Subcutaneous abdominal adipose tissue (tissue), 5 donors: ENCODE results near the gene MTARC1.

Source experiments
- H3K27ac ChIP-seq: one replicate; pipeline ENCODE4 v1.7.0; 2013; ENCODE audit warnings: low read depth, mild to moderate bottlenecking, inconsistent platforms, low read length, moderate library complexity
- H3K27me3 ChIP-seq, 5 donors: one replicate each; pipeline ENCODE4 v1.7.0; 2013; ENCODE audit warnings: low read length in 5 of 5, inconsistent platforms in 1 of 5; ENCODE audit not compliant: control insufficient read depth in 5 of 5, insufficient read depth in 4 of 5
- H3K36me3 ChIP-seq, 5 donors: one replicate each; pipeline ENCODE4 v1.7.0; 2013; ENCODE audit warnings: low read length in 5 of 5; ENCODE audit not compliant: control insufficient read depth in 5 of 5, insufficient read depth in 5 of 5
- H3K4me1 ChIP-seq, 5 donors: one replicate each; pipeline ENCODE4 v1.7.0; 2013; ENCODE audit warnings: low read length in 5 of 5, mild to moderate bottlenecking in 3 of 5, moderate library complexity in 1 of 5; ENCODE audit not compliant: control insufficient read depth in 5 of 5, insufficient read depth in 5 of 5
- H3K4me3 ChIP-seq, 5 donors: one replicate each; pipeline ENCODE4 v1.7.0; 2013; ENCODE audit warnings: low read length in 5 of 5, low read depth in 1 of 5
- H3K9ac ChIP-seq, 5 donors: one replicate each; pipeline ENCODE4 v1.7.0; 2013; ENCODE audit warnings: low read length in 5 of 5, mild to moderate bottlenecking in 4 of 5, moderate library complexity in 3 of 5
- H3K9me3 ChIP-seq, 5 donors: one replicate each; pipeline ENCODE4 v1.7.0; 2013; ENCODE audit warnings: low read length in 5 of 5; ENCODE audit not compliant: control insufficient read depth in 5 of 5
- donor health status: healthy.
- donor health status: healthy.
- donor health status: healthy.
- donor health status: healthy.
- donor health status: healthy.

Gene MTARC1

DNA sequence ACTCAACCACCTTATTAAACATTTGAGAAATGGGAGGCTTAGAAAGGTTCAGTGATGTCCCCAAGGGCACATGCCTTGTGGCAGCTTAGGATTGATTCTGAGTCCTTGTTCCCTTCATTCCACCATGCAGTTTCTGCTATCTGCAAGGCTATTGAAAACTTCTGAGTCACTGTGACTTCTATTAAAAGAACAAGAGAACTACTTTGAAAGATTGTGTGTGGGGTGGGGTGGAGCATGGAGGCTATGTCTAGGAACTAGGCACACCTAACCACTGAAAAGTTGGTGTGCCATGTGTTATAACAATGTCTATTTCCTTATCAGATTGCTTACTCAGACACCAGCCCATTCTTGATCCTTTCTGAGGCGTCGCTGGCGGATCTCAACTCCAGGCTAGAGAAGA lies 10.8 kb downstream of the MTARC1 start:
- Histone ChIP-seq H3K27me3 (no peaks in the 10 kb centered on the region), H3K27ac (no peak overlapping the region), H3K9me3 (no peaks in the 10 kb centered on the region), H3K9ac (no peak overlapping the region), H3K4me1 (peaks cover 0 to 27% (median 17%) of the 10 kb centered on the region in 5 donors), H3K4me3 (no peak overlapping the region), H3K36me3 (peaks cover 13 to 74% (median 60%) of the 10 kb centered on the region in 5 donors)

DNA sequence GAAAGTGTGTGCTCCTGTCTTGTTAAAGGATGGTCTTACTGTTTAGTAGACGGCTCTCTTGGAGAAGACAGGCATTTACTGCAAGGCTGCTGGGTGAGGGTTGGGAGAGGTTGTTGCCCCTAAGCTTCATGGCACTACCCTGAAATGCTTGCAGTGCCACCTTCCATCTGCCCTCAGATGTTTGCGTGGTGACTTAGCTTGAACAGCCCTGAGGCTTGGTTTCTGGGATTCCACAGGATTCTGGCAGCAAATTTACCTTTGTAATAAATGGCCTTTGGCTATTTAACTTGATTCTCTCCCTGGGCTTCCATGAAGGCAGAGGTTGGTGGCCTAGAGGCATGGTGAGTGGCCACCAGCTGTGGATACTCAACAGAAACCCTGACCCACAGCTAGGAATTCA lies 11.6 kb downstream of the MTARC1 start:
- no peak overlapping the region for H3K9ac ChIP-seq
- no peak overlapping the region for H3K4me3 ChIP-seq
- no peaks in the 10 kb centered on the region for H3K27me3 ChIP-seq
- H3K36me3 ChIP-seq: peaks cover 13 to 76% (median 60%) of the 10 kb centered on the region in 5 donors
- no peaks in the 10 kb centered on the region for H3K9me3 ChIP-seq
- H3K4me1 ChIP-seq: peaks cover 0 to 23% (median 11%) of the 10 kb centered on the region in 5 donors
- no peak overlapping the region for H3K27ac ChIP-seq

DNA sequence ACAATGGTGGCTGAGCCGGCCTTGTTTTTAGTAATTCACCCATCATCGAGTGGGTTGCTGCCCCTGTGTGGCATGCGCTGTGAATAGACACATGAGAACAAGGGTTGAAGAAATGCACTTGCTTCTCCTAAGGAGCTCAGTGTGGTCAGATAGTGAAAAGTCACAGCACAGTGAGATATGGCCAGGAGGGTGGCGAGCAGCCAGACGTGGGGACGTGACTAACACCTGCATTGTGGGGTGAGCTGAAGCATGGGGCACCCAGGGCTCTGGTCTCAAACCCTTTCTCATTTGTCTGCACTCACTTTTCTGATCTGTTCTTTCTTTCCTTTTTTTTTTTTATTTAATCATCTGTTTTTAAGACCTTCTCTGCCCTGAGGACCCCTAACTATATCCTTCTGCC lies 13.5 kb downstream of the MTARC1 start:
- Histone ChIP-seq H3K4me3 (no peak overlapping the region), H3K36me3 (peaks cover 14 to 79% (median 69%) of the 10 kb centered on the region in 5 donors), H3K9me3 (no peaks in the 10 kb centered on the region), H3K27me3 (no peaks in the 10 kb centered on the region), H3K27ac (no peak overlapping the region), H3K9ac (peak overlapping the region in 1 of 5 donors; percentile 23), H3K4me1 (peaks cover 0 to 16% (median 3%) of the 10 kb centered on the region in 5 donors)

DNA sequence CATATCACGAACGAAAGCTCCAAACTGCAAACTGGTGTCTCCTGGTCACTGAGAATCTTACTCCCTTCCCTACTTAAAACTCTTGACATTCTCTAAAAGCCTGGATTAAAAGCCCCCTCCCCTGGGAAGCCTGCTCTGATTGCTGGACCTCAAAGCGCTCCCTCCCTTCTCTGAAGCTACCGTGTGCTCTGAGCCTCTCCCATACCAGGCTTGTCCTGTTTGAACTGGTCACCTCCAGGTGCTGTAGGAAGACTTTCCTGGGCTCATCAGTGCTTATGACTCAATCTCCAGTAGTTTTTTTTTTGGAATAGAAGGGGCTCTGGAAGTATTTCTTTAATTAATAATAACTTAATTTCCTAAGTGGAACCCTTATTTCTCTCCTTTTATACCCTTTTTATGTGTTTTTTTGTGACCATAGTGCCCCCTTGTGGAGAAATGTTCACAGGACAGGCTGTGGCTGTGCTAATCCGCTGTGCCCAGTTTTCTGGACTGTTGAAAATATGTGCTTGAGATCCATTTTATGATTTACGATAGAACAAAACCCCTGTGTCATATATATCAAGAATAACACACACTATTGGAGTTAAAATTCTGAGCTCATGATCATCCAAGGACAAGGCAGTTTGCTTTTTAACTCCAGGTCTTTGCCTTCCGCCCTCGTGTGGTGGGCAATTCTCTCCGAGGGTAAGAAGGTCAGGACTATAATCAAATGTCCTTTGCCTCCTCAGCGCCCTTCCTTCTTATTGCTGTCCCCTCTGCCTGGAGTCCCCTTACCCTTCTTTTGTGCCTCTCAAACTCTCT lies 16.9 kb downstream of the MTARC1 start:
- Histone ChIP-seq H3K27ac (no peak overlapping the region), H3K9ac (peak overlapping the region in 1 of 5 donors; percentile 38), H3K4me1 (peaks cover 0 to 16% (median 0%) of the 10 kb centered on the region in 5 donors), H3K27me3 (no peaks in the 10 kb centered on the region), H3K4me3 (no peak overlapping the region), H3K9me3 (no peaks in the 10 kb centered on the region), H3K36me3 (peaks cover 12 to 80% (median 61%) of the 10 kb centered on the region in 5 donors)

DNA sequence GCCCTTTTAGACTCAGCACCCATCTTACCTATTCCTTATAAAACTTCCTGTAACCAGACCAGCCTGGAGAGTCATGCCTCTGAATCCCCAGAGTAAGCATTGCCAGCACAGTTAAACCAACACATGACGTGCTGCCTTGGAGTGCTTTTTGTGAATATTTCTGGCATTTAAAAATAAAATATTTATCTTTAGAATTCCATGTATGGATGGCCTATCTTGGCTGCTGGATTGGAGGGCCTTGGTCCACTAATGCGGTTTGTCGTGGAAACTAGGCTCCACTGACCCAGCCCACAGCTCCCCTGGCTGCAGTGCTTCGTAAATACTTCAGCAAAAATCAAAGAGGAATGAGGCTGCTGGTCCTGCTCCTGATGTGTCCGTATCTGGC lies 17.5 kb downstream of the MTARC1 start:
- Histone ChIP-seq H3K9ac (peak overlapping the region in 1 of 5 donors; percentile 38), H3K4me1 (peaks cover 0 to 16% (median 0%) of the 10 kb centered on the region in 5 donors), H3K27ac (no peak overlapping the region), H3K27me3 (no peaks in the 10 kb centered on the region), H3K4me3 (no peak overlapping the region), H3K9me3 (no peaks in the 10 kb centered on the region), H3K36me3 (peaks cover 8 to 79% (median 59%) of the 10 kb centered on the region in 5 donors)

DNA sequence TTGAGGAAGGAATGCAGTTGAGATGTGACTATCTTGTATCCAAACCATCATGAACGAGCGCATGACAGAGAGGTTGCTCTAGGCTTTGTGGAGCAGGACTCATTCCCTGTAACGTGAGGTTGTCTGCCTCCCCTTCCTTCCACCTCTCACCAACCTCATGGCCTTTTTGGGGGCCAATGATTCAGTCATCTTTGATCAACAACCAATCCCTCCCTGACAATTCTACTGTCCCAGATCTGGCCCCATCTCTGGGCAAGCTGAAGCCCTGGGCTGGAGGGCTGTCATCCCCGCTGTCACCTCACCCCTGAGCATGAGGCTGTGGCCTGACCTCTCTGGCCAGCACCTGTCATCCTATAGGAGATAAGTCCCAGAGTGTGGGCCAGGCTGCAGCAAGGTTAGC lies 19.7 kb downstream of the MTARC1 start:
- Histone ChIP-seq H3K36me3 (peaks cover 8 to 67% (median 43%) of the 10 kb centered on the region in 5 donors), H3K9me3 (no peaks in the 10 kb centered on the region), H3K9ac (no peak overlapping the region), H3K27ac (no peak overlapping the region), H3K4me1 (peaks cover 3 to 23% (median 10%) of the 10 kb centered on the region in 5 donors), H3K4me3 (no peak overlapping the region), H3K27me3 (no peaks in the 10 kb centered on the region)

DNA sequence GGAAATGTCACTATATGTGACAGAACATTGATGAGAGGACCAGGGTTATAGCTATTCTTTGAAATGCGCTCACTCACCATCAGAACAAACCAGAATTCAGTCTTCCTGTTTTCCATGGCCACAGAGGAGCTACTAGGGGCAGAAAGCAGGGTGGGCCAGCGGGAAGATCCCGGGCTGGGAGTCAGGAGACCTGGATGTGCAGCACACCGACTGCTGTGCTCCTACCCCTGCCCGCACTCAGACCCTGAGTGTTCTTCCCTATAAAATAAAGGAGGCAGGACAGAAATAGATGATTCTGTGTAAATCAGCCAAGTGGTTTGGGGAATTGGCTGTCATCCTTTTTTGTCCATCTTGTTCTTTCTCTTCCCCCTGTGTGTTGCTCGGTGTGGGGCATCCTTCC lies 21.0 kb downstream of the MTARC1 start:
- Histone ChIP-seq H3K36me3 (peaks cover 8 to 66% (median 48%) of the 10 kb centered on the region in 5 donors), H3K4me3 (no peak overlapping the region), H3K9me3 (no peaks in the 10 kb centered on the region), H3K9ac (no peak overlapping the region), H3K27me3 (no peaks in the 10 kb centered on the region), H3K27ac (no peak overlapping the region), H3K4me1 (peaks cover 3 to 15% (median 10%) of the 10 kb centered on the region in 5 donors)

DNA sequence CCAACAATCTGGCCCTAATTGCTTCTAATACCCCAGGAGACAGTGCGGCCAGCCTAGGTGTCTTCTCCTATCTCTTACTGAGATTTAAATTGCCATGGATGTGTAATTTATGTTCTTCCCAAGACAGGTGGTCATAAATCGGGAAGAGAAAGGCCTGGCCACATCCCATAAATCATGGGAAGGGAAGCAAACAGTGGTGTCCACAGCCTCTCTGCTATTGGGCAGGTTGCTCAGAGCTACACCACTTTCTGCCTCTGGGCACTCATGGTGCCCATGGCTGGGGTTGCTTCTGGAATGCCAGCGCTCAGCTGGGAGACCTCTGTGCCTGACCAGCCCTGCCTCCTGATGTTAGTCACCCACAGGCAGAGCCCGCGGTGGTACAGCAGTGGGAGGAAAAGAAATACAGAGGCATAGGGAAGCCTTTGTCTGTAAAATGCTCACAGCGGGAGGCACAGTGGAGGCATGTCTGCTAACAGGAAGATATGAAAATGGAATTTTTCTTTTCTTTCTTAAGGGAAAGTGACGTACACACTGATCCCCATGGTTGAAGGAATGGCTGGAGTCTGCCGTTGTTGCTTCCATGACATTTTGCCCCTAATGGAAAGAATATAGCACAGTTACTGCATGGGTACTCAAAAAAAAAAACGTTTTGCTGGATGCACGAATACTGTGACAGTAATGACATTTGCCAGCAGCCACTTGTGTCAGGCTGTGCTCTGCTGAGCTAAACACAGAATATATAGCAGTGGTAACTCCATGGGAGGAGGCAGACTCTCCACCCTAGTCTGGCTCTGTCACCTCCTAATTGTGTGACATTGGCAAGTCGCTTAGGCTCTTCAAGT lies 21.9 kb downstream of the MTARC1 start:
- H3K4me3 ChIP-seq: no peak overlapping the region
- H3K36me3 ChIP-seq: peaks cover 10 to 73% (median 55%) of the 10 kb centered on the region in 5 donors
- no peaks in the 10 kb centered on the region for H3K9me3 ChIP-seq
- H3K27ac ChIP-seq: peak overlapping the region; percentile 20
- H3K9ac ChIP-seq: no peak overlapping the region
- H3K27me3 ChIP-seq: no peaks in the 10 kb centered on the region
- H3K4me1 ChIP-seq: peaks cover 3 to 15% (median 10%) of the 10 kb centered on the region in 5 donors

DNA sequence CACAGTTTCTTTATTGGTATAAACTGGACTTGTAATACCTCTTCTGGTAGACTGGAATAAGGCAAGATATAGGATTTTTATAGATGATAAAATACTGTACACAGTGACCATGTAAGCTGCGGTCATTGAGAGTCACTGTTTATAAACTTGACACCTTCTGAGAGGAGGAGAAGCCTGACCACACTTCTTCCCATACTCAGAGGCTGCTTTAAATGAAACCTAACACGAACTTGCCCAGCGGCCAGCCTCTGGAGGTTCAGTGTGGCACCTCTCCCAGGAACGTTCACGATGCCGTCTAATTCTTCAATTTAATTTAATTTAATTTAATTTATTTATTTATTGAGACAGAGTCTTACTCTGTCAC lies 22.5 kb downstream of the MTARC1 start:
- Histone ChIP-seq H3K27me3 (no peaks in the 10 kb centered on the region), H3K4me1 (peaks cover 3 to 12% (median 10%) of the 10 kb centered on the region in 5 donors), H3K9ac (no peak overlapping the region), H3K4me3 (no peak overlapping the region), H3K9me3 (no peaks in the 10 kb centered on the region), H3K36me3 (peaks cover 12 to 76% (median 55%) of the 10 kb centered on the region in 5 donors), H3K27ac (peak overlapping the region; percentile 20)

DNA sequence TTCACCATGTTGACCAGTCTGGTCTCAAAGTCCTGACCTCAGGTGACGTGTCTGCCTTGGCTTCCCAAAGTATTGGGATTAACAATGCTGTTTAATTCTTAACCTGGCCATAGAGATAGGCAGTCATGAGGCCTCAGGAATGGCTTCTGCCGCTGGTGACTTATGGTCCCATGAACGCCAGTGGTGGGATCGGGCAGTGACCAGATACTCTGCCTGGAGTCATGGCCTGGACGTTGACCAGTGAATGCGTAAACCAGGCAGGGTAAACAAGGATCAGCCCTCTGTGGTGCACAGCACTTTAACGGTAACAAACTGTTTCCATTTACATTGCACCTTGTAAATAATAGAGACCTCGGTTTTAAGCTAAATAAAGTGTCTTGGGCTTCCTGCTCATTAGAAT lies 23.0 kb downstream of the MTARC1 start:
- peaks cover 3 to 11% (median 10%) of the 10 kb centered on the region in 5 donors for H3K4me1 ChIP-seq
- H3K27ac ChIP-seq: no peak overlapping the region
- H3K27me3 ChIP-seq: no peaks in the 10 kb centered on the region
- H3K9me3 ChIP-seq: no peaks in the 10 kb centered on the region
- H3K36me3 ChIP-seq: peaks cover 12 to 76% (median 55%) of the 10 kb centered on the region in 5 donors
- H3K9ac ChIP-seq: no peak overlapping the region
- no peak overlapping the region for H3K4me3 ChIP-seq
